GM18520 (cell line): ENCODE results near the gene ACSS1.

Experiments used
- ATAC-seq: cut with Tn5 transposase; IDR thresholded peaks from one replicate; pipeline ENCODE4 v1.9.1; 2021; ENCODE audit not compliant: unreplicated experiment

The ACSS1 gene

DNA sequence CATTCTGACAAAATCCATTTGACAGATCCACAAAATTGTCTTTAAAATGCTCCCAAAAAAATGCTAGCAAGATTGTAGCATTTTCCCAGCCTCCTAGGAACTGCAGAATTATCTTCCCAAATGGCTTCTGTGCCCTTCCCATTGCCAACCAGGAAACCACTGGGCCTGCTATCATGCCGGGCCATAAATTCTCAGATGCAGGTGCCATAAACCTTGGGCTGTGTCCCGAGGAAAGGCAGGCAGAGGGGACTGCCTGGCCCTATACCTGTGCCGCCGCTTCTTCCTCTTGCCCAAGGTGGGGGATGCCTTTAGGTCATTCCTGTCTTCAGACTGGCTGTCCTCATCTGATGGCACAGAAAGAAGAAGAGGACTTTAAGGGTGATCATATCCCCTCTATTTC, 21.2 kb upstream of the ACSS1 start:
- ATAC-seq = no peak

DNA sequence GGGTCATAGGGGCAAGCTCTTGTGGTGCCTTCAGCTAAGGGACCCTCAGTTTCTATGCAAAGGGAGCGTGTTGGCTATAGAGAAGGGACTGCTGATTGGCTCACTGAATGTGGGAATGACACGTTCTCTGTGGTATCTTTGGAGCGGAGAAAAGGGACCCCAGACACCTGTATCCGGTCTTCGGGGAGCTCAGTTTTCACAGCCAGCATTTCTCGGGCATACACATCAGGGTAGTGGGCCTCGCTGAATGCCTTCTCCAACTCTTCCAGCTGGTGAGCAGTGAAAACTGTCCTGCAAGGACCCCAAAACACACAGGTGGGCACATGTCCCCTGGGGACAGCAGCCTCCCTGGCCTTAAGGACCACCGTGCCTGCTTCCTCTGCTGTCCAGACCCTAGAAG, 20.7 kb upstream of the ACSS1 start:
- ATAC-seq = no peak

DNA sequence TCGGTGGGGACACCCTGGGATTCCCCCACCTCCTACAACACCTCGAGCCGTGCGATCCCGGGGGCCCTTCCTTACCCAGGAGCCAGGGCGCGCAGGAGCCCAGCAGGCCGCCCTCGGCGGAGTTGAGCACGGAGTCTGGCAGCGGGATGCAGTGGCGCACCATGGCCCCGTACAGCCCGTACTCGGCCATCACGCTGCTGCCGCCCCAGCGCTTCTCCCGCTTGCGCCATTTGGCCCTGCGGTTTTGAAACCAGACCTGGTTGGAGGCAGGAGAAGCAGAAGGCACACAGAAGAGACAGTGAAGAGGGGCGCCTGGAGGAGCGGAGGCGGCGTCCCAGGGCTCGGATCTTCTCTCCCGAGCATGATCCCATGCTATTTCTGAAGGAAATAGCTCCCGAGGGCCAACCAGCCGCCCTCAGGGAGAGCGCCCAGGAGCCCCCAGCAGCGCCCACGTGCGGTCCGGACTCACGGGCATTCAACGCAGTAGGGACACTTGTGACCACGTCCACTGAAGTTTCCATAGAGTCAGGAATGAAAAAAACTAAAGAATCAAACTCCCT, 19.8 kb upstream of the ACSS1 start:
- no peak for ATAC-seq

DNA sequence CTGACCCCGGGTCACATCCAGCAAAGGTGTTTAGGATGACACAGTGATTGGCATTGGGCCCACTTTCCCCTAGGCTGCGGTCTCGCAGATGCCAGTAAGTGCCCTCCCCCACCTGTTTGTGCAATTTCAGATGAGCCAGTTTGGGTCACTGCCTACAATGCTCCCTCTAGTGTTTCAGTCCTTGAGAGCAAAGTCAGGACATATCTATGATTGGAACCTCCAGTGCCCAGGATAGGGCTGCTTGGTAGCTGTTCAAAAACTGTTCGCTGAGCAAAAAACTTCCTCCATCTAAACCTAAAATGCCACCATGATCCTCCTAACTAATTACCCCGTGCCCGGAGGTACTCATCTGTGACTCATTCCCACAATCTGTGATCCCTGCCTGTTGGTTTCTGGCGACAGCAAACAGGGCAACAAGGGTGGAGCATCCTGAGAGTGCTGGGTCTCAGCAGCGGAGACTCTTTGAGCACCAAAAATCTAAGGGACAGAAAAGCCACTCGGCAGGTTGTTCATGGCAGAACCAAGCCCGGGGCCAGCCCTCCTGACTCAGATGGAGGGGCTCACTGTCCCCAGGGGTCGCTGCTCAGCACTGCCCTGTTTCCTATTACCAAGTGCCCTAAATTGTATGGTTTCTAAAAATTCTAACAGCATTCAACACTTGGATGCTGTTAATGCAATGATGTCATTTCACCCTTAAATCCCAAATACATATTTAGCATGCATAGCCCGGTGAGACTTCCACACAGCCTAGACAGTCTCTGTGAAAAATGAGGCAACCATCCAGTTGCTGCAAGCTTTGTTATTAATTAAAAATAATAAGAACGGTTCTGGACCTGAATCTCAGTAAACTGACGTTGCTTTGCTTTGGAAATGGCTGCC, 19.0 kb upstream of the ACSS1 start:
- no peak for ATAC-seq

DNA sequence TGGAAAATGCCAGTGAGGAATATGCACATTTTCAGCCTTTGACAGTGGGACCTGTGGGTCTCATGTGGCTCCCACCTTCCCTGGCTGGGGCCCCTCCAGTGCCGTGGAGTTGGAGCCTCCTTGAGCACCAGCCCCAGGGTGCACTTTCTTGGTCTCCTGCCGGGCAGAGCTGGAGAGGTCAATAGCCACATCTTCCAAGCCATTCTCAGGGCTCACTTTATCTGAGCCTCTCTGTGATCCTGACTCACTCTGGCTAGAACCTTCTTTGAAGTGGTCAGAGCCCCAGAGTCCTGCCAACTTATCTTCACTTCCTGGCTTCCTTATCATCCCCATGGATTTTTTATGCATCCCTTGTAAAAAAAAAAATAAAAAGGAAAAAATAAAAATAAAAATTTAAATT, 18.3 kb upstream of the ACSS1 start:
- no peak for ATAC-seq

DNA sequence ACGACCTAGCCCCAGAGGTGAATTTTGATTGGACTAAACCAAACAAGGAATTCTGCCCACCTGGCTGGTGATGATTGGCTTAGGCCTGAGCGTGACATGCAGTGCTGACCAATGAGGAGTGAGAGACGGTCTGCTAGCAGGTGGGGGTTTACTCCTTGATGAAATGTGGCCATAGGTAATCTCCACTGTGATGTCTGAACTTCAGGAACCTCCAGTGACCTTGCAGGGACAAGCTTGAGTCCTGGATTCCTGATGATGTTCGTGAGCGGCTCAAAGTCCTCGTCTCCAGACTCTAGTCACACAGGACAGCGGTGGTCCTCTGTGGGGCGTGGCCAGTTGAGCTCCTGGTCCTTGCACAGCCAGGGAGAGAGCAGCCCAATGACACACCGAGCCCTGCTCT, 15.6 kb upstream of the ACSS1 start:
- ATAC-seq = no peak

DNA sequence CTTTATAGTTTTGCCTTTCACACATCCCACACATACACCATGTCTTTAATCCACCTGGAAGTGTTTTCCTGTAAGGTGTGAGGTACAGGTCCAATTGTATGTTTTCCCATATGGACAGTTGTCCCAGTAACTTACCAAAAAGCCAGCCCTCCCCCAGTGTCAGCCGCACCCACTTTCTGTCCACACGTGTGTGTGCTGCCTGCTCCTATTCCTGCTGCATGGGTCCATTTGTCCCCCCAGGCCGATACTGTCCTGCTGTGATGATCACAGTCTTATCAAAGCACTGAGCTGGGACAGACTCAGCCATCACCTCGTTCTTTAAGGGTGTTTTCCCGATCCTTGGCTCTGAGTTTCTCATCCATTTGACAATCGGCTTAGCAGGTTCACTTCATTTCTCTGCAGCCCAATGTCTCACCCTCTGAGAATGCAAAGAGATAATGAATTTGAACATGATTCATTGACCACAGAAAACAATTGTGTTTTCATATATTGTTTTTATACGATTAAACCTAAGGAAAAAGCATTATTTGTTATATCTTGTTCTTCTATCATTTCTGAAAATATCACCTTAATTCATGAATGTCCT, 14.4 kb upstream of the ACSS1 start:
- no peak for ATAC-seq

DNA sequence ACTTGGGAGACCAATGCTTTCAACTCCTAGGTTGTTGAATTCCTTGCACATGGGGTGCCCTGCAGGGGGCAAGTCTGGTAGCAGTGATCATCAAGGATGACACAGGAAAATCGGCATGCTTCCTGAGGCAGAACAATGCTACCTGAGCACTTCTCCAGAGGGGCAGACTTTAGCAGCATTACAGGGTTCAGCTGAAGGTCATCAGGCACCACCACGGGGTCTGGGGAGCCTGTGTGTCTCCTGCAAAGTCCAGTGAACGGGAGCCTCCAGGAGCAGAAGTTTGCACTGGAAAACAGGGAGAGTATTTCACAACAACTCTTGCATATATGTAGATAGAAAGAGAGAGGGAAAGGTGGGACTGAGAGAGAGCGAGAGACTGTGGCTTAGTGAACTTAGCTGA, 13.8 kb upstream of the ACSS1 start:
- ATAC-seq = no peak

DNA sequence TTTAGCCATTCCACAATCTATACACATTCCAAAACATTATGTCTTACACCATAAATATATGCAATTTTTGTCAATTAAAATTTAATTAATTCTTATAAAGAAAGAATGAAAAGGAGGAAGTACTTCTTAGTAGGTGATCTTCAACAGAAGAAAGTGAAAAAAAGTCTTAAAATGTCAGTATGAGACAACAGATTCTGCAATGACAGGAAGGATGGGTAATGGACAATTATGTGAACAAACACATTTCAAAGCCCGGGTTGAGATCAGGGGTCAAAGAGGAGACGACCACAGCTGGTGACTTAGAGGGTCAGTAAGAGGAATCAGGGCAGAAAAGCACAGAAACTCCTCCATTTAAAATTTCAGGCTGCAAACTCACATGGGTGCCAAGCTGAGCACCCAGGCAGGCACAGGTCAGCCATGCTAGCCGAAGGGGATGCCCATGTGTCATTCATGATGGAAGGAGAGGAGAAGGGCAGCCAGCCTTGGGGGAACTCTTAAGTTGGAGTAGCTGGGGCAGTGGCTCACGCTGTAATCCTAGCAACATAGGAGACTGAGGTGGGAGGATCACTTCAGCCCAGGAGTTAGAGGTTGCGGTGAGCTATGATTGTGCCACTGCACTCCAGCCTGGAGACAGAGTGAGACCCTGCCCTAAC, 13.0 kb upstream of the ACSS1 start:
- no peak for ATAC-seq

DNA sequence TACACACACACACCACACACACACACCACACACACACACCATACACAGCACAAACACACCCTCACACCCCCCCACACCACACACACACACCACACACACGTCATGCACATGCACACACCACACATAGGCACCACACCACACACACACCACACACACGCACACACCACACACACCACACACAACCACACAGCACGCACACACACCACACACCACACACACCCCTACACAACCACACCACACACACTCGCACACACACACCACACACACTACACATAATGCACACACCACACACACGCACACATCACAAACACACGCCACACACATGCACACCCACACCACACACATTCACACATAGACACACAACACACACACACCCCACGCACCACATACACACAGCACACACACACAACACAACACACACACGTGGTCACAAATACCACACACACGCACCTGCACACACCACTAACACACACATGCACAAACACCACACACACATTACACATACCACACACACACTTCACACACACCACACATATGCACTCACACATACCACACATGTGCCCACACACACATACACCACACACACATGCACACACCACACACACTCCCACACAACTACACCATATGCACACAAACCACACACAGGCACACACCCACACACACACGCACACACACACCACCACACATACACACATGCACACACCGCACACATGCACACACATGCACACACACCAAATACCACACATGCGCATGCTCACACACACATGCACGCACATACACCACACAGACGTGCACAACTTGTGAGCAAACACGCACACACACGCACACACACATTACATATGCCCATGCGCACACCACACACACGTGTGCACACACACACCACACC, 9.4 kb upstream of the ACSS1 start:
- ATAC-seq = no peak

DNA sequence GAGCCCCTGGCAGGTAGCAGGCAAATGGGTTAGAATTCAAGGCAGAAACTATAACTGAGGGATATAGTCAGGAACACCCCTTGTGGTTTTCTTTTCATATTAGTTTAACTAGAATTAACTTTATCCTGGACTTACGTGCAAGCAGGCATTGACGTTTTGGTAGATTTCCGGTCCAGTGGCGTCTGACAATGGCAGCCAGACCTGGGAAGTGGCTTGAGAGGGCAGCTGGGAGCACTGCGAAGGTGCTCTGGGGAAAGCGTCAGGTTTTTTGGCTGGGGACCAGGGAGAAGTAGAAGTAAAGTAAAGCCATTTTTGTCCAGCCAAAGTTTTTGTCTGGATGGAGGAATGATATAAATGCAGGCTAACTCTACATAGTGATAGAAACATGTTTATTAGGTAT, 8.4 kb upstream of the ACSS1 start:
- no peak for ATAC-seq

DNA sequence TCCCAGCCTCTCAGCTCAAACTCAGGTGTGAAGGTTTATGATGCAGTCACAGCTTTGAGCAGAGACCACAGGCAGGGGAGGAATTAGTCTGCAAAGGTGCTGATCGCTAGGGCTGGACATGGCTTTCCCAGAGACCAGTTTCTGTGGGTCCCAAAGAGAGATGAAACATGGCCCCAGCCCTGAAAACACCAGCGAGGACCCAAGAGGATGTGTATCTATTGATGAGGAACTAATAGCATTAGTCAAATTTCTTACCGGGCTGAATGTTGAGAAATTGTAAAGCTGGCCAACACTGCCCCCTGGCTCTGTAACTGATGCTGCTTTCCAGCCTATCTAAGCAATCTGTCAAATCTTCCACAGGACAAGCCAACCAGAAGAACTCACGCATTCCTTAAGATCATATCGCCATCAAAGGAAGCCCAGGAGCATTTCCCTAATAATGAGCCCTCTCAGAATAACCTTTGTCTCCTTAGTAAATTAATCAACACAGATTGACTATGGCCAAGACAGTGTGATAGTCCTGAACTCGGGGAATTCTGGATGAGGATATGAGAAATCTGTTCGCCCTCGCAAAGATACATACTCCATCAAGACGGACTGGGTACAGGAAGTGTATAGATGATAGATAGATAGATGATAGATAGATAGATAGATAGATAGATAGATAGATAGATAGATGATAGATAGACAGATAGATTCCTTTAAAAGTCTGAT, 7.8 kb upstream of the ACSS1 start:
- no peak for ATAC-seq

DNA sequence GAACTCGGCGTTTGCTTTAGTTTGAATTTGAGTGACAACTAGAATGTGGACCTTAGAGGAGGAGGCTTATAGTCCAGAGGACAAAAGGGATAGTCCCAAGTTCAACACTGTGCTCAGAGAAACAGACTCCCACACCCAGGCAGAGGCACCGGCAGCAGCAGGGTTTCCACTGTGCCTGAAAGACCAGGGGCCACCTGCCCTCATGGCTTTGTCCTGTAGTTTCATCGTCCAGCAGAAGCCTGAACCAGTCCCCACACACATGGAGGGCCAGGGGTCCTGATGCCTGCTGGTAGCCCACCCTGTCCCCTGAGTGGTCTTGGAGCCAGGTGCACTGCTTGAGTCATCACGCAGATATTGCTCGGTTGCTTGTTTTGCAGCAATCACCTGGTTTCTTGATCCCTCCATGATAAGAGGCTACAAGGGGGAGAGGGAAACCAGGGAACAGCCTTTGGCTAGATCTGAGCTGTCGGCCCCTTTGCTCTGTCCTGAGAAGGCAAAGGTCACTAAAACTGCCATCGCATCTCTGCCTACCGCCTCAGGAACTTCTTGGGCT, 7.2 kb upstream of the ACSS1 start:
- no peak for ATAC-seq

DNA sequence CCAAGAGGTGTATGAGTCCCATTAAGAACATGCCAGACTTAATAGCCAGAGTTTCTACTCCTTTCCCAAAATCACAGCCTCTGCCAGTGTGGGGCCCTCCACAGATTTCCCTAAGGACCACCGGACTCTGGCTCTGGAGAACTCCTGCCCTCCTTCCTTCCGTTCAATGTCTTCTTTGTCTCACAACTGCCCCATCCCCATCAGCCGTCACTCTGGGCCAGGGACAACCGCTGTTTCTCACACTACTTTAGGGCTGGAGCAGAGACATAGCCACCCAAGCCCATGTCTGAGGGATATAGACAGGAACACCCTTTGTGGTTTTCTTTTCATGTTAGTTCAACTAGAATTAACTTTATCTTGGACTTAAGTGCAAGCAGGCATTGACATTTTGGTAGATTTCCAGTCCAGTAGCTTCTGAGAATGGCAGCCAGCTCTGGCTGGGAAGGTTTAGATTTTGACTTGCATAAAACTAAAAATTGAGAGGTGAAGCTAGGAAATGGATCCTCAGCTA, 6.7 kb upstream of the ACSS1 start:
- no peak for ATAC-seq

DNA sequence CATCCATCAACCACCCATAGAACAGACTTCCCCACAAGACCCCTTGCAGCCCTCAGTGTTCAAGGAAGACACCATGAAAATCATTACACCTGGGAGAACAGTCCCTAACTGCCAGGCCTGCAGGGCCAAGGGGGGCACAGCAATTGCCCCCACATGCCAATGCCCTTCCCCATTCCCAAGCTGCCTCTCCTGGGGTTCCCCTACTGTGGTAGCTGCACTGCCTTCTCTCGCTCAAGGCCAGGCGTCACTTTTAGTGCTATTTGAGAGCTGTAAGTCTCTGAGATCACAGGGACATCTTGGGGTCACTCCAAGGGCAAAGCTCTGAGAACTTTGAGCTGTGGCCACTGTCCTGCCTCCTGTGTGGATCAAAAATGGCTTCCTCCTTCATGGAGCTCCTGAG, 6.0 kb upstream of the ACSS1 start:
- ATAC-seq = no peak

DNA sequence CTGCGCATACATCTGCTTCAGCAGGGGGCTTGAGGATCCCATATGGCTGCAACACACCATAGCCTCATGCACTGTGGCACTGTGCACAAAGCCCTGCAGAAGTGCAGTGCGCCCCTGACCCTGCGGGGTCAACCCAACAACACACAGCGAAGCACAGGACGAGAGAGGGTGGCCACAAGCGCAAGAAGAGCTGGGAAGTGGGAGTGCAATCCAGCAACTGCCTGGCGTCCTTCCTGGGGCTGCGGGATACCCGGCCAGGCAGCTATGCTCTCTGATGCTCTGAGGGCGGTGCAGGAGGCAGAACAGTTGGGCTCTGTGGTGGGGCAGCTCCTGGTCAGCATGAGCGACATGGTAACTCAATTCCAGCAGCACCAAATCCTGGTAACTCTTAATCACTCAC, 5.6 kb upstream of the ACSS1 start:
- ATAC-seq = no peak

DNA sequence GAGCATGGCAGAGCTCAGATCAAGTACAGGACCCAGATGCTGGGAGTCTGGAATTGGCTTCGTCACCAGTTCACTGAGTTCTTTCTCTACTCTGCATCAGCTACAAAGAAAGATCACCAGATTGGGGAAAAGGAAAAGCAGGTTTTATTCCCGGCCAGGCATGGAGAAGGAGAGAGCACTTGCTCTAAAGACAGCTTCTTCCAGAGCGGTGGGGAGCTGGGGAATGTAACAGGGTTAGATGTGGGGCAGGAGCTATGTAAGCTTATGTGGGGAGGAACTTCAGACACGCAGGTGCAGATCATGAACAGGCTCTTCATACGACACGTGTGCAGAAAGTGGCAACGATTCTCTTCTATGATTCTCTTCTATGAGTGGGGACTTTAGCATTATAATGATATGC, 4.9 kb upstream of the ACSS1 start:
- ATAC-seq = no peak

DNA sequence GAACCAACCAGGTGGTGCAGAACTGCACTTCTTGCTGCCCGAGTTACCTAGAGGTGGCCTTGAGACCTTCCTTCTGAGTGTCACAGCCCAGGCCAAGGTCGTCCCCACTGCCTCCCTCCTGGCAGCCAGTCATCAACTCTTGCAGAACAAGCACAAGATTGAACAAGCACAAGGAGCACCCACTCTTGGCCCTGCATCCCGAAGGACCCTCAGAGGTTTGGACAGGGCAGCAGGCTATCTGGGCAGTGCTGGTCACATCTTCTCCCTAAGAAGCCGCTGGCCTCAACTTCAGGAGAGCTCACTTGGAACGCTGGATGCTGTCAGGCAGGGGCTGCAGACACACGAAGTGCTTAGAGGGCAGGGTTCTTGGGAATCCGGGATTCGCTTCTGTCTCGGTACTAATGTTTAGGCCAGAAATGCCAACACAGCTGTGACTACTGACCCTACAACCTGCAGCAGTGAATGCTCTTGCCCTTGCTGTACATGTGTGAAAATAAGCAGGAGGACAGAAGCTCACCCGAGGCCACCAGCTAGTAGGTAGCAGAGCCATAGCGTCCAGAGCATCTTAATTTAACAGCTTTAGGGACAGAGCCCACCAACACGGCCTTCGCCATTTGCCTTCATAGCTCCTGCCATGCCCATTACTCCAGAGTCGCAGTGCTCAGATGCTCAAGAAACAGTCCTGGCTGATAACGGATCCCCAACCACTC, 4.0 kb upstream of the ACSS1 start:
- no peak for ATAC-seq

DNA sequence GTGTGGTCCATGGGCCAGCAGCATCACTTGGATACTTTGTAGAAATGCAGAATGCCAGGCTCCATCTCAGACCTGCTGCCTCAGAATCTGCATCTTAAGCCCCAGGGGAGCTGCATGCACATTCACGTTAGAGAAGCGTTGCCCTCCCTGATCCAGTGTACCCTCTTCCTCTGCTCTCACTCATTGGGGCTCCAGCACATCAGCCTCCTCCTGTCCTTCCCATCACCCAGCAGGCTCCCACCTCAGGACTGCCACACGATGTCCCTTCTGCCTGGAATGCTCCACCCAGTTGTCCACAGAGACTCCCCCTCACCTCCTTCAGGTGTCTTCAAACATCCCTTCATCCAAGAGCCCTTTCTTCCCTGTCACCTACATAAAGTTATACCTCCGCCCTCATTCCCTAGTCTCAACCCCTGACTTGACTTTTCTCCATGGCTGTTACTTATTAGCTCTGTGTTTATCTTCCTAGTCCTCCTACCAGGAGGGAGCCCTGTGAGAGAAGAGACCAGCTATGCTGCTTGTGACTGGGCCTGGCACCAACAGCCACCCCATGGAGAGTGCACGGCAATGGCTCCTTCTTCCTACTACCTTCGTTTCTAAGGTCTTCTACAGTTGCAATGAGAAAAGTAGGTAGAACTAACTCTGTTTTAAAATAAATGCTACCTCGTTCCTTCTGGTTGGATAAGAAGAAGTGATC, 3.3 kb upstream of the ACSS1 start:
- ATAC-seq = no peak
